Esophagus muscularis mucosa (tissue), 4 donors: ENCODE data around the gene LENEP. TPM values are rescaled to one million over a fixed set of nuclear protein-coding genes. Genes with fewer than 3 reads are reported as not detected.
A peak's percentile ranks its signal among the peaks of the same experiment; 100 is the strongest.

Source experiments
- DNase-seq: peaks from one replicate; pipeline ENCODE4 v3.0.0-alpha.2; 2017; ENCODE audit errors: extremely low spot score
- H3K27ac ChIP-seq, 4 donors: fragments of 200-600 bp; sonication (generic); replicated peaks in 1 of 4; 1 replicate in 3 of 4; 2 replicates in 1 of 4; pipeline ENCODE4 v1.5.1; 2016 to 2019; ENCODE audit warnings: mild to moderate bottlenecking in 1 of 4
- H3K27me3 ChIP-seq, 4 donors: fragments of 200-600 bp; sonication (generic); one replicate each; pipeline versions ENCODE4 v1.5.1 to v1.6.0; 2016 to 2019
- H3K36me3 ChIP-seq, 4 donors: fragments of 200-600 bp; sonication (generic); one replicate each; pipeline ENCODE4 v1.5.1; 2016 to 2019
- H3K4me1 ChIP-seq, 4 donors: fragments of 200-600 bp; sonication (generic); one replicate each; pipeline ENCODE4 v1.5.1; 2016 to 2019
- H3K4me3 ChIP-seq, 4 donors: fragments of 200-600 bp; sonication (generic); 1 replicate in 2 of 4; 2 replicates in 2 of 4; pipeline ENCODE4 v1.5.1; 2016 to 2019; ENCODE audit warnings: mild to moderate bottlenecking in 4 of 4, moderate library complexity in 1 of 4
- H3K9me3 ChIP-seq, 4 donors: fragments of 200-600 bp; sonication (generic); 1 replicate in 3 of 4; 2 replicates in 1 of 4; pipeline ENCODE4 v1.5.1; 2016 to 2019
- EP300 ChIP-seq: sonication (generic); formaldehyde crosslinking; IDR thresholded peaks from one replicate; pipeline ENCODE4 v1.6.1; 2017; ENCODE audit warnings: antibody characterized with exemption
- POLR2A ChIP-seq: fragments of 450-650 bp; IDR thresholded peaks from one replicate; pipeline ENCODE4 v1.6.1; 2017; ENCODE audit warnings: antibody characterized with exemption, moderate library complexity, mild to moderate bottlenecking, low read depth
- POLR2AphosphoS5 ChIP-seq, 2 donors: sonication (generic); formaldehyde crosslinking; IDR thresholded peaks; one replicate each; pipeline ENCODE4 v1.6.1; 2017; ENCODE audit warnings: antibody characterized with exemption in 2 of 2
- WGBS: methylation state at CpG from one replicate; pipeline ENCODE4 v1.1.5; 2018; 5-methylcytosine and 5-hydroxymethylcytosine counted together
- intact Hi-C: fragments of 100-400 bp; cut with DNase I; formaldehyde crosslinking; loops from one replicate; pipeline ENCODE4 v1.15.1; 2023
- total RNA-seq, 4 donors: library from RNA; depleted of rRNA; stranded (reverse); fragments of >200 nt; gene quantifications; one replicate each; pipeline versions ENCODE4 v1.1.0 to v1.2.1, GENCODE V29; 2016
- TF ChIP-seq, protein P1 (sequence below), 3 experiments: fragments of 200-600 bp in 2 of 3; fragments of 450-650 bp in 1 of 3; sonication (generic) in 2 of 3; IDR thresholded peaks; one replicate each; pipeline ENCODE4 v1.5.1; 2017 to 2019; ENCODE audit warnings: antibody characterized with exemption in 3 of 3, mild to moderate bottlenecking in 2 of 3, moderate library complexity in 1 of 3

The LENEP gene, protein sequence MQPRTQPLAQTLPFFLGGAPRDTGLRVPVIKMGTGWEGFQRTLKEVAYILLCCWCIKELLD
- not detected for total RNA-seq

DNA sequence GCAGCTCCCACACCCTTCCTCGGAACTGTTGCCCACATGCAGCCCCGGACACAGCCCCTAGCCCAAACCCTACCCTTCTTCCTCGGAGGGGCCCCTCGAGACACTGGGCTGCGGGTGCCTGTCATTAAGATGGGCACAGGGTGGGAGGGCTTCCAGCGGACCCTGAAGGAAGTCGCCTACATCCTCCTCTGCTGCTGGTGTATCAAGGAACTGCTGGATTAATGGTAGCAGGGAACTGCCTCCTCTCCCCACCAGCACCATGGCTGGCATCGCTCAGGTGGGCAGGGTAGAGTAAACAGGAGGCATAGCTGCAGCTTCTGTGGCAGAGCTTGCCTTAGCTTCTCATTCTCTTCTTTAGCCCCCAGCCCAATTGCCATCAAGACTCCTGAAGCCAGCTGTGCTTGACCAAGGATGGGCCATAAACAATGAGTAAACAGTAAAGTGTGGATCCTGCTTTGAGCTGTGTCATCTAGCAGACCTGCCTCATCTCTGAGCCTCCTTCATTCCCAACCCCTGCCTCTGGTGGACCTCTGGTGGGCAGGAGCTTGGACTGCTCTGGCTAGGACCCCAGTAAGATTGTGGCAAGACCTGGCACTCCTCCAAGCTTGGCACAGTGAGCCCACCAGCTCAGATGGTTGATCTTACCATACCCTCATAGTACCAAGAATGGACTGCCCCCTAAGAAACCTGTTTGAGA, at the start of gene LENEP:
Gene LENEP, plus strand, starts transcription at position 15 of the 697 bp plus-strand sequence. Its CDS starts 22 bp downstream, at position 37.
- Histone ChIP-seq H3K36me3 (peaks cover 7 to 44% (median 40%) of the 10 kb centered on the region in 4 donors), H3K27me3 (no peaks in the 10 kb centered on the region), H3K9me3 (no peaks in the 10 kb centered on the region), H3K27ac (no peak within 1 kb of the TSS), H3K4me1 (peaks cover under 1 to 22% (median 17%) of the 10 kb centered on the region in 4 donors), H3K4me3 (no peak within 1 kb of the TSS)
- intact Hi-C loops, result no loop called here
- WGBS, result 100% methylated on average over 1 of the region's 8 CpGs
- DNase-seq, result no peak
- TF ChIP-seq EP300 (no peak), POLR2AphosphoS5 (IDR thresholded peaks at IDR 0.05) (no peak), POLR2A (no peak)
- TF ChIP-seq, protein P1, sequence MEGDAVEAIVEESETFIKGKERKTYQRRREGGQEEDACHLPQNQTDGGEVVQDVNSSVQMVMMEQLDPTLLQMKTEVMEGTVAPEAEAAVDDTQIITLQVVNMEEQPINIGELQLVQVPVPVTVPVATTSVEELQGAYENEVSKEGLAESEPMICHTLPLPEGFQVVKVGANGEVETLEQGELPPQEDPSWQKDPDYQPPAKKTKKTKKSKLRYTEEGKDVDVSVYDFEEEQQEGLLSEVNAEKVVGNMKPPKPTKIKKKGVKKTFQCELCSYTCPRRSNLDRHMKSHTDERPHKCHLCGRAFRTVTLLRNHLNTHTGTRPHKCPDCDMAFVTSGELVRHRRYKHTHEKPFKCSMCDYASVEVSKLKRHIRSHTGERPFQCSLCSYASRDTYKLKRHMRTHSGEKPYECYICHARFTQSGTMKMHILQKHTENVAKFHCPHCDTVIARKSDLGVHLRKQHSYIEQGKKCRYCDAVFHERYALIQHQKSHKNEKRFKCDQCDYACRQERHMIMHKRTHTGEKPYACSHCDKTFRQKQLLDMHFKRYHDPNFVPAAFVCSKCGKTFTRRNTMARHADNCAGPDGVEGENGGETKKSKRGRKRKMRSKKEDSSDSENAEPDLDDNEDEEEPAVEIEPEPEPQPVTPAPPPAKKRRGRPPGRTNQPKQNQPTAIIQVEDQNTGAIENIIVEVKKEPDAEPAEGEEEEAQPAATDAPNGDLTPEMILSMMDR (IDR thresholded peaks at IDR 0.05), result no peak

- no peaks in the 10 kb centered on the region for H3K27me3 ChIP-seq
- TF ChIP-seq, protein P1 (IDR thresholded peaks at IDR 0.05), result peak; percentile 60 to 79 (median 63)
- TF ChIP-seq EP300, result no peak
- no peak for TF ChIP-seq POLR2A
- H3K9me3 ChIP-seq, result no peaks in the 10 kb centered on the region
- intact Hi-C loops, result no loop called here
- WGBS, result 49% methylated on average over 6 of the region's 6 CpGs
- peak overlapping the region; percentile 25 to 97 (median 58) for H3K27ac ChIP-seq
- H3K36me3 ChIP-seq, result peaks cover 8 to 45% (median 31%) of the 10 kb centered on the region in 4 donors
- DNase-seq, result no peak
- peaks cover 39 to 52% (median 49%) of the 10 kb centered on the region in 4 donors for H3K4me1 ChIP-seq
- no peak overlapping the region for H3K4me3 ChIP-seq
These were observed 49.6 kb upstream of the LENEP start for GRCh38 chr1:154943649-154944400.

DNA sequence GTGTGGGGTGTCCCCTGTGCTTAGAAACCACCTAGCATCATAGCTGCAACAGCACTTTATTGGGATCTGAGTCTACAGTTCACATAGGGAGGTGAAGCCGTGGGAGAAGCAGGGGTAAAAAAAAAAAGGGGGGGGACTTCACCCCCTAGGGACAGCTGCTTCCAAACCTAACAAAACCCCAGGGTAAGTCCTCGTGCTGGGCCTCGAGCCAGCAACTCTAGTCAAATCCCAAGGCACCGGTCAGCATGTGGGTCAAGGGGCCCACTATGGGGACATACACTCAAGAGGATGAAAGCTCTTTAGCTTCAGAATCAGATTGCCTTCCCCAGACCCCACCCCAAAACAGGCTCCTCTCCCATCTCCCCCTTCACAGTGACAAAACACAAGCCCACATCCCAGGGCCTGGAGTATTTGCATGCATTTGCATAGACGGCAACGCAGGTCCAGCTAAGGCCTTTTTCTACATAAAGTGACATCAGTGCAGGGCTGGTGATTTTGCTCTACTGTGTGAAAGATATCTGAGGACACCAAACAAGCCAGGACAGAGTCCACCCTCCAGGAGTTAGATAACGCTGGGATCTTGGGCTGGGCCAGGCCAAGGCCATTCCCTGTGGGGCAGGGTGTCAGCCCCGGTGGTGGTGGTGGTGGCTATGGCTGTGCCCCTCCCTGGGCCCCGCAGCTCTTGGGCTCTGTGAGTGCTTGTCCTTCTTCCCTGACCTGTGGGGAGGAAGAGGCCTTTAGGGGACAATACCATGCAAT, 48.8 kb upstream of the LENEP start:
- Histone ChIP-seq H3K27ac (peak overlapping the region; percentile 25 to 97 (median 58)), H3K4me3 (no peak overlapping the region), H3K4me1 (peaks cover 38 to 48% (median 47%) of the 10 kb centered on the region in 4 donors), H3K9me3 (no peaks in the 10 kb centered on the region), H3K36me3 (peaks cover 8 to 46% (median 31%) of the 10 kb centered on the region in 4 donors), H3K27me3 (no peaks in the 10 kb centered on the region)
- DNase-seq, result no peak
- TF ChIP-seq POLR2A (no peak), EP300 (no peak), POLR2AphosphoS5 (IDR thresholded peaks at IDR 0.05) (no peak)
- TF ChIP-seq, protein P1 (IDR thresholded peaks at IDR 0.05), result no peak
- WGBS, result 31% methylated on average over 8 of the region's 9 CpGs
- intact Hi-C loops, result no loop called here

DNA sequence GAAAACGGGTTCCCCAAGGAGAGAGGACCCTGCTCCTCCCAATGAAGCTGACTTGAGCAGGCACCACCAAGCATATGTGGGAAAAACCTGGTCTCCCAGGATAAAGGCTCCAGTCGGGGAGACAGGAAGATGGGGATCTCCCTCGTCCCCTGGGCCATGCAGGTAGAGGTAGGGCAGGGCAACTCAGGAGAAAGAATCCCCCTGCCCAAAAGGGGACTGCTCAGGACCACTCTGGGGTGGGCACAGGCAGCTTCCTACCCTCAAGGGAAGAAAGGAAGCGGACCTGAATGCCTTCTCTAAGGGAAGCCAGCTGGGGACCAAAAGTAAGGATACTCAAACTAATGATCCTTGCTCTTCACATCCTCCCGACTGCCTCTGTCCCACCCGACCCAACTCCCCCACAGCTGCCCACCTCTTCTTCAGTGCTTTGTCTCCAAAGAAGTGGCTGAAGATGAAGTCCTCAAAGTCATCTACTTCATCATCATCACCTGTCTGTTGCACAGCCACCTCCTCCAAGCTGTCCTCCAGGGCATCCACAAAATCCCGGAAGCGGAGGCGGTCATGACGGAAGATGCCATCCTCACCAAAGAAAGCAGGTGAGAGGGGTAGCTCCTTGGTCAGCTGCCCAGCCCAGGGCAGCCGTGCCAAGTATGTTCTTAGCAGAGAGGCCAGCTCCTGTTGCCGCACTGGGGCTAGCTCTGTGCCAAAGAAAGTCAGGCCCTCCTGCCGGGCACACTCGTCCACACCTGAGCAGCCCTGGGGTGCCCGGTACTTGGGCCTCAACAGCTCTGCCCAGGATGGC, 48.0 kb upstream of the LENEP start:
- TF ChIP-seq POLR2AphosphoS5 (IDR thresholded peaks at IDR 0.05), result no peak
- TF ChIP-seq, protein P1 (IDR thresholded peaks at IDR 0.05), result no peak
- TF ChIP-seq EP300, result no peak
- TF ChIP-seq POLR2A, result no peak
- Histone ChIP-seq H3K4me3 (no peak overlapping the region), H3K27ac (peak overlapping the region in 2 of 4 donors; percentile 25 to 97), H3K36me3 (peaks cover 13 to 52% (median 34%) of the 10 kb centered on the region in 4 donors), H3K27me3 (no peaks in the 10 kb centered on the region), H3K9me3 (no peaks in the 10 kb centered on the region), H3K4me1 (peaks cover 31 to 41% (median 40%) of the 10 kb centered on the region in 4 donors)
- DNase-seq, result no peak
- WGBS, result 68% methylated on average over 10 of the region's 15 CpGs
- intact Hi-C loops, result no loop called here
